ENCODE measurements around the gene CRYL1. TPM values are rescaled to one million over a fixed set of nuclear protein-coding genes. Genes with fewer than 3 reads are reported as not detected.

Gene CRYL1
- total RNA-seq, 1 experiment from 2014 or later = 3.7 TPM

GRCh38 chr13:20534038-20534608 lies 8.5 kb upstream of the CRYL1 start:
- Histone ChIP-seq H3K23me2 (ENCODE audit: insufficient read length, low read depth, low read length, poor library complexity, severe bottlenecking) (no peaks in the 10 kb centered on the region), H2BK15ac (ENCODE audit: low read depth, low read length) (no peak overlapping the region), H3K79me2 (ENCODE audit: insufficient read depth, low read length) (no peaks in the 10 kb centered on the region), H3K4ac (ENCODE audit: low read depth, low read length) (no peak overlapping the region), H3K18ac (ENCODE audit: insufficient read length, low read depth, low read length) (no peak overlapping the region), H3K56ac (ENCODE audit: insufficient read length, low read depth, low read length) (no peak overlapping the region), H2BK20ac (ENCODE audit: low read depth, low read length, poor library complexity, severe bottlenecking) (no peak overlapping the region), H3K27ac (ENCODE audit: insufficient read length, low read depth, low read length) (no peak overlapping the region), H4K20me1 (ENCODE audit: control insufficient read depth, insufficient read depth, insufficient read length) (no peaks in the 10 kb centered on the region), H2AFZ (ENCODE audit: low read length) (no peak overlapping the region), H2BK5ac (ENCODE audit: insufficient read length, low read length) (no peak overlapping the region), H2BK12ac (ENCODE audit: insufficient read length, low read depth, low read length) (no peak overlapping the region), H3K4me2 (ENCODE audit: insufficient read depth, insufficient read length, low read length) (no peak overlapping the region), H3K9ac (ENCODE audit: extremely low read depth, insufficient read length, low read length) (no peak overlapping the region), H4K5ac (ENCODE audit: insufficient read length, low read depth, low read length) (no peak overlapping the region), H3K9me3 (ENCODE audit: control insufficient read depth, low read depth, low read length) (no peaks in the 10 kb centered on the region), H4K8ac (replicated peaks; ENCODE audit: insufficient read length, low read depth, low read length) (no peak overlapping the region), H3K23ac (ENCODE audit: insufficient read length, low read depth, low read length) (no peak overlapping the region), H2BK120ac (ENCODE audit: low read depth, low read length, poor library complexity, severe bottlenecking) (no peak overlapping the region), H2AK5ac (ENCODE audit: insufficient read length, low read length) (no peak overlapping the region), H4K91ac (ENCODE audit: insufficient read length, low read depth, low read length) (no peak overlapping the region), H3K14ac (ENCODE audit: insufficient read depth, low read length) (no peak overlapping the region), H3T11ph (ENCODE audit: low read length) (no peak overlapping the region), H3K79me1 (ENCODE audit: insufficient read depth, low read depth, low read length, poor library complexity, severe bottlenecking) (no peaks in the 10 kb centered on the region), H3K27me3 (ENCODE audit: insufficient read depth, low read length) (no peaks in the 10 kb centered on the region), H3K4me1 (ENCODE audit: insufficient read depth, low read length) (no peaks in the 10 kb centered on the region)
- Mint-ChIP-seq H3K4me3 (no peak overlapping the region), H3K36me3 (ENCODE audit: insufficient read depth in 1 of 3, low read depth in 3 of 3) (peaks cover 4 to 28% (median 6%) of the 10 kb centered on the region in 3 experiments; a peak in 4 of 7 replicates), H3K9me3 (peaks cover 46 to 54% of the 10 kb centered on the region in 2 experiments), H3K4me1 (peaks cover 0 to 2% of the 10 kb centered on the region in 2 experiments; a peak in 1 of 4 replicates), H3K27ac (no peak overlapping the region), H3K27me3 (ENCODE audit: low read depth) (peaks cover 74% of the 10 kb centered on the region)
- DNase-seq = no peak
- no CpG with 5 or more reads among the region's 10 CpGs for WGBS (ENCODE audit: extremely low coverage, insufficient read length, low lambda C conversion rate)
- TF ChIP-seq CTCF (conservative IDR thresholded peaks at IDR 0.05) = no peak
